Activated CD8-positive, alpha-beta memory T cell treated with anti-CD3 and anti-CD28 coated beads, Interleukin-2, amount 50 U/mL, for 1 hour (primary cell): ENCODE measurements around the gene NPTX2.
"Not testable (repeated sequence)": the region's sequence is repeated elsewhere in the genome, so short reads cannot be mapped to it uniquely, and the experiment has no call there.

Experiments
- DNase-seq: peaks from one replicate; pipeline ENCODE4 v3.0.0-alpha.2; 2020; ENCODE audit errors: extremely low read depth

NPTX2 gene, protein sequence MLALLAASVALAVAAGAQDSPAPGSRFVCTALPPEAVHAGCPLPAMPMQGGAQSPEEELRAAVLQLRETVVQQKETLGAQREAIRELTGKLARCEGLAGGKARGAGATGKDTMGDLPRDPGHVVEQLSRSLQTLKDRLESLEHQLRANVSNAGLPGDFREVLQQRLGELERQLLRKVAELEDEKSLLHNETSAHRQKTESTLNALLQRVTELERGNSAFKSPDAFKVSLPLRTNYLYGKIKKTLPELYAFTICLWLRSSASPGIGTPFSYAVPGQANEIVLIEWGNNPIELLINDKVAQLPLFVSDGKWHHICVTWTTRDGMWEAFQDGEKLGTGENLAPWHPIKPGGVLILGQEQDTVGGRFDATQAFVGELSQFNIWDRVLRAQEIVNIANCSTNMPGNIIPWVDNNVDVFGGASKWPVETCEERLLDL

DNA sequence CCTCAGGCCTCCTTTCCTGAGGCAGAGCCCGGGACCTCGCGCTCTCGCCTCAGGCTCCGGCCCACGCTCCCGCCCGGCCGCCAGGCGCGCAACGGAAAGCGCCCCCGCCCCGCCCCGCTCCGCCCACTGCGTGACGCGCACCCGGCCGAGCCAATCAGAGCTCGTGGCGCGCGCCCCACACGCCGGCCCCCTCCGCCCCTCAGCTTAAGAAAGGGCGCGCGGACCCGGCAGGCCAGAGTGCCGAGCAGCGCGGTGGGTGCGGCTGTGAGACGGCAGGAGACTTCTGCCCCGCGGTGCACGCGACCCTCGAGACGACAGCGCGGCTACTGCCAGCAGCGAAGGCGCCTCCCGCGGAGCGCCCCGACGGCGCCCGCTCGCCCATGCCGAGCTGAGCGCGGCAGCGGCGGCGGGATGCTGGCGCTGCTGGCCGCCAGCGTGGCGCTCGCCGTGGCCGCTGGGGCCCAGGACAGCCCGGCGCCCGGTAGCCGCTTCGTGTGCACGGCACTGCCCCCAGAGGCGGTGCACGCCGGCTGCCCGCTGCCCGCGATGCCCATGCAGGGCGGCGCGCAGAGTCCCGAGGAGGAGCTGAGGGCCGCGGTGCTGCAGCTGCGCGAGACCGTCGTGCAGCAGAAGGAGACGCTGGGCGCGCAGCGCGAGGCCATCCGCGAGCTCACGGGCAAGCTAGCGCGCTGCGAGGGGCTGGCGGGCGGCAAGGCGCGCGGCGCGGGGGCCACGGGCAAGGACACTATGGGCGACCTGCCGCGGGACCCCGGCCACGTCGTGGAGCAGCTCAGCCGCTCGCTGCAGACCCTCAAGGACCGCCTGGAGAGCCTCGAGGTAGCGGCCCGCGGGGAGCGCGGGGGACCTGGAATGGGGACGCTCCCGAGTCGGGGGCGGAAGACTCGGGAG, at the start of gene NPTX2:
TSS of gene NPTX2 (plus strand) at position 235 of the 909 bp plus-strand sequence. CDS start at position 412, 177 bp downstream.
- DNase-seq, result no peak

DNA sequence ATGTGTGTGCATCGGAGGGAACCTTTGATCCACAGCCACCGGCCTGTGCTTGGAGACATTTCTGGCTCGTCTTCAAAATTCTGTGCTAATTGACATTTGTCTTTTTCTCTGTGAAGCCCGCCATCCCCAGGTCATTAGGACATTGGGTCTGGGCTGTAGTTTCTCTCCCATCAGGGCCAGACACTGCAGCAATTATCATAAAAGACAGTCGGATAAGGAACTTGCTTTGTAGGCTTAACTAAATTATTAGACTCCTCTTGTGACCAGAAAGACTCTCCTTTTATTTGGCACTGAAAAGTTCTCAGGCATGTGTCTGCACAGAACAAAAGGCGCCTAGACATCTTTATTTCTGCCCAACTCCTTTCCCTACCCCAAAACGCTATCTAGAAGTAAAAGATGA, 49.1 kb upstream of the NPTX2 start:
- no peak for DNase-seq

DNA sequence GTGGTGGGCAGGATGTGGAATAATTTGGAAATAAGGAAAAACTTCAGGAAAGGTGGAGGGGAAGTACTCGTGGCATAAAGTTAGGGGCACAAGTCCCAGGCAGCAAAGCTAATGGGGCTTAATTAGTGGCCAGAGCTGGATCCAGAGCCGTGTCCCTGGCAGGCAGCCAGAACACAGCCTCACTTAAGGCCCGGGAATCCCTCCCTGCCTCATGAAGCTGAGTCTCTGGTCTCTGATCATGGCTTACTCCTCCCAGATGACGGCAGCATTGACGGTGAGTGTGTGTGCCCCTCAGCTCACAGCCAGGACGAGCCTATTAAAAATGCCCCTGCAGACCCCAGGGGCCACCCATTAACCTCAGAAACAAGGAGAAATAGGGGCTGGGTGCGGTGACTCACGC, 48.2 kb upstream of the NPTX2 start:
- no peak for DNase-seq

DNA sequence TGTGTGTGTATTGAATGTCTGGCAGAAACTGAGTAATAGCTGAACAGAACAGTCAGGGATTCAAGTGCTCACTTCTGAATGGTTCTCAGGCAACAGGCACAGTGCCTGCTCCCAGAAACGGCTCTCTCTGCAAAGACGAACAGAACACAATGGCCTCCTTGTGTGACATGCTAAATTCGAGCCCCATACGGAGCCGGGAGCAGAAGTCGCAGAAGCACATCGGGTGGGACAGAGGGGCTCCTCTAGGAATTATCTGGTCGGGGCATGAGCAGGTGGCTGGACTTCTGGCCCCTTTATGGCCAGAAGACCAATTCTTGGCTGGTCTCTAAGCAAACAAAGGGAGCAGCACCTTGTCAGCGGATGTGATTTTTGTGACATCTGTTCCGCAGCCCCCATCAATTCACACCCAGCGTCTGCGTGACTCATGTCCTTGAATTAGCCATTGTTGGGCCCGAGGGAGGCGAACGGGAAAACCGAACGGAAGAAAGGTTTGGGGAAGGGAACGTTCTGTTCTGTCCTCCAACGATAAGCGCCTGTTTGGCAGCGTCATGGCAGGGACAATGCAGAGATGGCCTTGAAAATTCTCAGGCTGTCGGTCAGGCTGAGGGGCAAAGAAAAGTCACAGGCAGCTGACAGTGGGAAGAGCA, 47.3 kb upstream of the NPTX2 start:
- no peak for DNase-seq

DNA sequence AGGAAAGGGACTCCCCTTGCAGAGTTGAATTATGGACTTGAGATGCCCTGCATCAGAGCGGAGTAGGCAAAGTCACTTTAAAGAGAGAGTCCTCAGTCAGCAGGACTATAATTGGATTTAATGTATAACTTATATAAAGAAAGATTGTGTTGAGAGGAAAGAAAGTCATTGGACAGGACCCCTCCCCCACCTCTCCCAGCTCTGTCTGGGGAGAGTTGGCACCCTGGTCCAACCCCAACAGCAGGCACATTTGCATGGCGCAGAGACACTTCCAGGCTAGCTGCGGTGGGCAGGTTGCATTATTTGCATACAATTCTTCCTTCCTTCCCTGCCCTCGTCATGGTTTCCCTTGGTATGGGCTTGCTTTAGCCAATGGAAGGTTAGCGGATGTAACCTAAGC, 46.1 kb upstream of the NPTX2 start:
- DNase-seq, result no peak

DNA sequence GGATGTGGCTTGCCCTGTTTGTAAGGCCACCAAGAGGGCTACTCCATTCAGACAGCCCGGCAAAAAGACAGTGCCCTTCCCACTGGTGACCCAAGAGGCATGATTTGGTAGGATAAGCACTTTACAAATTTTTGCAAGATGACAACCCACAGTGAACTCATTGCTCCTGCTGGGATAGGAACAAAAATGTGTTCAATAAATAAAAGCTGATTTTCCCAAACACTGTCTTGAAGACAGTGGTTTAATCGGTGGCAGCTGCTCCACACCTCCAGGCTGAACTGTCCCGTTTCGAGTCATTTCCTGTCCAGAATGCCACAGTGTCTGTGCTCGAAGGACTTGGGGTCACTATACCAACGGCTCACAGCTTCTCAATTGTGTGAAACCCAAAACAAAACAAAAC, 45.1 kb upstream of the NPTX2 start:
- no peak for DNase-seq

DNA sequence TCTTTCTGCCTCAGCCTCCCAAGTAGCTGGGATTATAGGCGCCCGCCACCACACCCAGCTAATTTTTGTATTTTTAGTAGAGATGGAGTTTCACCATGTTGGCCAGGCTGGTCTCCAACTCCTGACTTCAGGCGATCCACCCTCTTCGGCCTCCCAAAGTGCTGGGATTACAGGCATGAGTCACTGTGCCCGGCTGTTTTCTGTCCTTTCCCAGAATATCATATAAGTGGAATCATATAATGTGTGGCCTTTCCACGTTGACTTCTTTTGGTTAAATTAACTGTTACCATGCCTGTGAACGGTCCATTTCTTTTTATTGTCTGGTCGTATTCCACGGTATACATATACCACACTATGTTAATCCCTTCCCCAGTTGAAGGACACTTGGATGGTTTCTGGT, 44.4 kb upstream of the NPTX2 start:
- not testable (repeated sequence) for DNase-seq

DNA sequence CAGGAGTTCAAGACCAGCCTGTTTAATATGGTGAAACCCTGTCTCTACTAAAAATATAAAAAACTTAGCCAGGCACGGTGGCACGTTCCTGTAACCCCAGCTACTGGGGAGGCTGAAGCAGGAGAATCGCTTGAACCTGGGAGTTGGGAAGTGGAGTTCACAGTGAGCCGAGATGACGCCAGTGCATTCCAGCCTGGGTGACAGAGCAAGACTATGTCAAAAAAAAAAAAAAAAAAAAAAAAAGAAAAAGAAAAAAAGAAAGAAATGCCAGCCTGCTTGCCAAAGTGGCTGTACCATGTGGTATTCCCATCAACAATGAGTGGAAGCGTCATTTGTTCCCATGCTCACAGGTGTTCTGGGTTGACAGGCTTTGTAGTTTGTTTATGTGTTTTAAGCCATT, 43.3 kb upstream of the NPTX2 start:
- no peak for DNase-seq

DNA sequence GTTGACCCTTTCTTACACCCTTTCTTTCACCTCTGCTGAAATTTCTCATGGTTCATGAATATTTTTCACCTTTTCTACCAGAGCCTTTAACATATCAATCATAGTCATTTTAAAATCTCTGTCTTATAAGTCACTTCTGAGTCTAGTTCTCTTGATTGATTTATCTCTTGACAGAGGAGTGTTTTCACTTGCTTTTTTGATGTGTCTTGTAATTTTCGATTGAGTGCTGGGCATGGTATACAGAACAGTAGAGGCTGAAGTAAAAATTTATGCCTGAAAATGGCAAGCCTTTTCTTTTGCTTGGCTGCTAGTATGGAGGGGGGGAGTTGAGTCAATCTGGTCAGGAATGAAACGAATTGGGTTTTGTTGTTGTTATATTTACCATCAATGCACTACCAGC, 41.2 kb upstream of the NPTX2 start:
- no peak for DNase-seq

DNA sequence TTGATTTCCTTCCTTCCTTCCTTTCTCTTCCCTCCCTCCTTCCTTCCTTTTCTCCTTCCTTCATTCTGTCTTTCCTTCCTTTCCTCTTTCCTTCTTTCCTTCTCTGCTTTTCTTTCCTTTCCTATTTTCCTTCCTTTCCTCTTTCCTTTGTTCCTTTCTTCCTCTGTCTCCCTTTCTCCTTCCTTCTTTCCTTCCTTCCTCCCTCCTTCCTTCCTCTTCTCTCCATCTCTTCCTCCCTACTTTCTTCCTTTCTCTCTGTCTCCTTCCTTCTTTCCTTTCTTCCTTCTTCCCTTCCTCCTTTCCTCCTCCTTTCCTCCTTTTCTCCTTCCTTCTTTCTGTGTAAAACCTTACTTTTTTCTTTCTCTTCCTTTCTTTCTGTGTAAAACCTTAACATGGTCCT, 32.3 kb upstream of the NPTX2 start:
- DNase-seq, result no peak

DNA sequence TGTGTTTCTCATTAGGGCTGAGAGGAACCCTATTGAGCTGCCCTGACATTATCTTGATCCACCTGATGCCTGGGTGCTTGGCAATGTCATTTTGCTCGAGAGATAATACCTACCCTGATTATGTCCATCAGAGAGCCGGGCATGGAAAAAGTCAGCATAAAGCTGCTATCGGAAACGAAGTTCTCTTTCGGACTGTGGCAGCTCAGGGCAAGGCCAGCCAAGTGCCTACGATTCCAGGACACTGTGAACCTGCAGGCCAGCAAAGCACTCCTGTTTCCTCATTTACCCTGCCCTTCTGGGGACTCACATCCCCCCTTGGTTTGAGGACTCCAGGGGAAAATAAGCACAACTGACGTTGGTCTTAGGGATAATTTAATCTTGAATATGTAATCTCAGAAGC, 25.2 kb upstream of the NPTX2 start:
- no peak for DNase-seq

DNA sequence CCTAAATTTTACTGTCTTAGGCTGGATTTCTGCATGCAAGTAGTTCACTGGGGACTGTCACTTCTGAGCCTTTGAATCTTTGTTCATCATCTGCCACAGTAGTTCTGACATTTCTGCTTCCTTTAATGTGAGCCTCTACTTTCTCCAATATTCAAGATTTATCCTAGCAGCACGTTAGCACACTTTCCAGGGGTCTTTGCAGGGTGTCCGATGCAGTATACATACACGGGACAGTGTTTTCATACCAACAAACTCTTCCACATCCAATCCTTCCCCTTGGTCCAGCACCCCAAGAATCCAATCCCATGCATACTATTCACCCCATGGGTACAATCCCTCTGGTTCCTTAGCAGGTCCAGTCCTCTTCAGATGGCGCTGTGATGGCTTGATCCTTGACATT, 22.7 kb upstream of the NPTX2 start:
- no peak for DNase-seq

DNA sequence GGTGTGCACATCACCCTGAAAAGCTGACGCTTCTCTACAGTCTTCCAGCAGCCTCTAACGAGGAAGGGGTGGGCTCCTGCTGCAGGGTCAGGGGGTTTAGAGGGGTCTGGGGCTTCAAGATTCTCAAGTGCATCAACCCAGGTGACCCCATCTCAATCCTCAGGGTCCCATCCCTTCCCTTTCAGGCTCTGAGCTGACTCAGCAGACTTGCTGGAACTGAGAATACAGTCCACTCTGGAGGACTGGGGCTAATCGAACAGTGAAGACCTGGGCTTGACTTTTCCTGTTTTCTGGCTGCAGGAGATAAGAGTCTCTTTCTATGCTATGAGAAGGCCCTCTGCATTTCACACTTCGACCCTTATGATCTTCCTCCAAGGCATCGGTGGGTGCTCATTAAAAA, 22.3 kb upstream of the NPTX2 start:
- no peak for DNase-seq

DNA sequence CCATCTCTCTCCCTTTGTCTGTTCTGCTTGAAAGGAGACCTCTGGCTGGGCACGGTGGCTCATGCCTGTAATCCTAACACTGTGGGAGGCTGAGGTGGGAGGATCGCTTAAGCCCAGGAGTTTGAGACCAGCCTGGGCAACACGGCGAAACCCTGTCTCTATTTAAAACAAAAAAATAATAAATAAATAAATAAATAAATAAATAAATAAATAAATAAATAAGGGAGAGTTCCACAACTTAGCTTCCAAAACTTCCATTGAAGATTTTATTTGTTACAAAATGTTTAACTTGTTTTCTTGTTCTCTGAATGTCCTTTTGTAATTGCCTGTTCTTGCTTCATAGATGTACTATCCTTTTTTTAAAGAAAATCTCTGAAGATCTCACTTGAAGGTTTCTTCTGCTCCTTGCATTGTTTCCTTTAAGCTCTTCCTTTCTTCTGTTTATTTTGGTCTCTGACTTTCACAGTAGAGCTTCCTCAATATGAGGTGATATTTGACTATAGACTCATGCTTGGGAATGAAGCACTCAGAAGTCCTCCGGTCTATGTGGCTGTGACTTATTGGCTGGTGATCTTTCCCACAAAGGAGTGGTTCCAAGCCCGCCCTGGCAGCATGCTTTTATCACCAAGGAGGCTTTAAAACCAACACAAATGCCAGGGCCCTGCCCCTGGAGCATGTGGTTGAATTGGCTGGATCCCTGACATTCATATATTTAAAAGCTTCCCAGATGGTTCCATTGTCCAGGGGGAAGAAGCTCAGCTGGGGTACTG, 18.1 kb upstream of the NPTX2 start:
- DNase-seq, result no peak

DNA sequence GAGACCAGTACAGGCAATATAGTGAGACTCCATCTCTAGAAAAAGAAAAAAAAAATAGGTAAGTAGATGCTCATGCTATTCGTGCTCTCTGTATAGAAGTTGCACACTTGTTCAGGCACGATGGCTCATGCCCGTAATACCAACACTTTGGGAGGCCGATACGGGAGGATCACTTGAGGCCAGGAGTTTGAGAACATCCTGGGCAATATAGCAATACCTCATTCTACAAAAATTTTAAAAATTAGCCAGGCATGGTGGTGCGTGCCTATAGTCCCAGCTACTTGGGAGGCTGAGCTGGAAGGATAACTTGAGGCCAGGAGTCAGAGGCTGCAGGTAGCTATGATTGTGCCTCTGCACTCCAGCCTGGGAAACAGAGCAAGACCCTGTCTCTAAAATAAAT, 17.2 kb upstream of the NPTX2 start:
- DNase-seq, result no peak

DNA sequence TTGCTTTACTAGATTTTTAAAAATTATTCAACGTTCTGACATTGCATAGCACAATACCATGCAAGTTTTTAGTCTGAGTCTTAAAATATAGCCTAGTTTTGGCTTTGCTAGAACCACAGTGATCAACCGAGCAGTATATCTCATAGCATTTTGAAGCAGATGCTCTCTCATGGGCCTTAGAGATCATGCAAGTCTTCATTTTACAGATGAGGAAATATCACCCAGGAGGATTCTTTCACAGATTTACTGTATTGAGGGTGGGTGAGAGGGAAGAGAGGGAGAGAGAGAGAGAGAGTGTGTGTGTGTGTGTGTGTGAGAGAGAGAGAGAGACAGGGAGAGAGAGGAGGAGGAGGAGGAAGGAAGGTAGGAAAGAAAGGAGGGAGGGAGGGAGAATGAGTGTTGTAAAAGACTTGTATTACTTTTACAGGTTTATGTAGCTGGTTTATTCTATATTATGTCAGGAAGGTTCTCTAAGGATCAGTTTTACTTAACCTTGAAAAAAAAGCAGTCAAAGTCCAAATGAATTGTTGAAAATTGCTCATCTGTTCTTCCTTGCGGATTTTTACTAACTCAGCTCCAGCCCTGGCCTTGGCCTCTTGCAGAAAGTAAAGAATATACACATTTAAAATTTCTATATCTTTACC, 14.2 kb upstream of the NPTX2 start:
- DNase-seq, result no peak

DNA sequence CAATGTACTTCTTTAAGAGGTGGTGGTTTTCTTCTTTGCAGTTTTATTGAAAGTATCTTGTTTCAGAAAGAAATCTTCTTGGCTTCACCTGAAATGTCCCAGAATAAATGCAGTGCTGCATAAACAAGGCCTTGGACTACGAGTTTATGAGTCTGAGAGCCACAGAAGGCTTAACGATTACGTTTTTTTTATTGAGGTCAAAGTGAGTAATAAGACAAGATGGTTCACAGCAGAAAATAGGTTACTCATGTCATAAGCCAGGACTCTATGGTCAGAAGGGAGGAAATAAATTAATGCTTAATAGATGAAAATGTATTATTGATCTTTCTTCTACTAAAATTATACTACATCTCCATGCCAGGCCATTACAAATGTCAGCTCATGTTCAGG, 13.7 kb upstream of the NPTX2 start:
- no peak for DNase-seq

DNA sequence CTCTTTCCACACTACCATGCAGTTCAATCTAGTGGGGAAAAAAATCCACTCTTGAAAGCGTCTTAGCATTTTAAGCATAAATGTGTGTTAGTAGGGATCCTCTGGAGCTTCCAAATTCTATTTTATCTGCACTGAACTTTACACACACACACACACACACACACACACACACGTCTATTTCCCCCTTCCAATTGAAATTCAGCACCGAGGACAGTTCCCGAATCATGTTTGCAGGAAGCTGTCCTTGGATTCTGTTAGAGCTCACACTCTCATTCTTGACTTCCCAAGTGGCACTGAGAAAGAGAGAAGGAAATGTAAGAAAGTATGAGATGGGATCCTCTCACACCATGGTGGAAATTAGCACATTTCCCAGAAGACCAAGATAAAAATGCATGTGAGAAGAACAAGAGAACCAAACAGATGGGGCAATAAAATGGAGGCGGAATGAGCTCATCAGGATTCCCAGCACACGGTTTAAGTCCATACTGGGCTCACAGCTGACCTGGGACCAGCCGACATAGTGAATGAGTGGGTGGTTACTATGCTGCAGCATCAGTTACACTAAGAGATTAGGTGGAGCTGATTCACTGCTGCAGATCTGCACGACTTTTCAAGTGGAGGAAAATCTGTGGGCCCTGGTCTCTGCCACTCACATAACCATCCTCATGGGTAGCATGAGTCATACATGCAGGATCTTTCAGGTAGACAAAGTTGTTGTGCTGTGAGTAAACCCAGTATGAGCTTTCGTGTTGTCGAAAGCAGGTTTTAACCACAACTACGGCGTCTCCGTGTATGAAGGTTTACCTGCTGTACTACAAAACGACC, 3.3 kb upstream of the NPTX2 start:
- DNase-seq, result no peak

DNA sequence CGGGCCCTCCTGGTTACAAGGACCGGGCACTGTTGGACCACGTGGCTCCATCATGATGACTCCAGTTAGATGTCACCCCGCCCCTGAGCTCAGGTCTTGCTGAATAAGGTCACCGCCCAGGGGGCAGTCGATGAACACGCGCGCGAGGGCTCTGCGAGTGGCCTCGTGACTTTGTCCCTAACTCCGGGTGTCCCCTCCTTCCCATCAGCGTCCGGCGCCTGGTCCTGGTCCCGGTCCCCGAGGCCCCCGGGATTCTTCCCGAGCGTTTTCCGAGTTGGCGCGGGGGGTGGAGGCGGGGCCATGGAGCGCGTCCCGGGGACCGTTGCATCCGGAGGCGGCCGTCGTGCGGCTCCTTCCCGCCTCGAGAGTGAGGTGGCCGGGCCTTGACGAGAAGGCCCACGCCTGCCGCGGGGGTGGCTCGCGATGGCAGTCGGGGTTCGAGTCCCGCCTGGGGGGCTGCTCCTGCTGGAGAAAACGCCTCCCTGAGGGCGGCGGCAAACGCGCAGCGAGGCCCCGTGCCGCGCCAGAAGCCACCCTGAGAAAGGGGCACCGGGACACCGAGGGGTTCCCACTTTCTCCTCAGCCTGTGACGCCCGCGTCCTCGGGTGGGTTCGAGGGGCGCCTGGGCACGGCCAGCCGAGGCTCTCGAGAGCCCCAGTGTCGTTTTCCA, 569 bp upstream of the NPTX2 start:
- no peak for DNase-seq

DNA sequence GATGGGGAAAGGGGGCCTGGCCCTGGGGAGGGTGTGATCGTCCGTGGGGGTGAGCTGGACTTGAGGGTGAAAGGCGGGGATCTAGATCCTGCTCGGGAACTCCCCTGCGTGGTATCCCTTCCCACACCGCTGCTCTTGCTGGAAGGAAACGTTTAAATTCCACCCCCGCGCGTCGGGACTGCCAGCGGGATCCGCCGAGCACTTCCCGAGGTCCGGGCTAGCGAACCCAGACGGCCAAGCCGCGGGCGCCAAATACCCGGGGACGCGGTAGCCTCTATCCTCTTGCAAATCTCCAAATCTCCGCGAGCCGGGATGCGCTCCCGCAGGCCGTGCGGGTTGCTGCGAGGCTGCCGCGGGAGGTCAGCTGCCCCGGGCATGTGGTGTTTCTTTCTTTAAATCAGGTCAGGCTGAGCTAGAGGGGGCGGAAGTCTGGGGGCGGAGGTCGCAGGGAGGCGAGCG, 904 bp downstream of the NPTX2 start:
- DNase-seq, result no peak
